Activated T-helper 9 cell treated with anti-CD3 and anti-CD28 coated beads, Interleukin-2, amount 50 U/mL, for 16 hours (primary cell): ENCODE results near the gene KRT6B.
"Not testable (repeated sequence)": the region's sequence is repeated elsewhere in the genome, so short reads cannot be mapped to it uniquely, and the experiment has no call there.

ENCODE experiments used
- DNase-seq: peaks from one replicate; pipeline ENCODE4 v3.0.0-alpha.2; 2020; ENCODE audit warnings: low read depth

KRT6B gene

GRCh38 chr12:52469853-52470252 lies 17.9 kb upstream of the KRT6B start:
- DNase-seq: no peak

- DNase-seq: no peak
Measured at GRCh38 chr12:52464897-52465296, 13.0 kb upstream of the KRT6B start.

GRCh38 chr12:52461693-52462092 lies 9.7 kb upstream of the KRT6B start:
- DNase-seq: no peak

GRCh38 chr12:52458861-52459260 lies 6.9 kb upstream of the KRT6B start:
- no peak for DNase-seq

- DNase-seq: no peak
Measured at GRCh38 chr12:52455821-52456220, 3.9 kb upstream of the KRT6B start.

GRCh38 chr12:52454411-52455201 lies 2.7 kb upstream of the KRT6B start:
- DNase-seq: no peak

GRCh38 chr12:52448228-52448627 lies 3.7 kb downstream of the KRT6B start:
- no peak for DNase-seq

- not testable (repeated sequence) for DNase-seq
Measured at GRCh38 chr12:52447196-52447595, 4.8 kb downstream of the KRT6B start.

GRCh38 chr12:52446367-52447045 lies 5.4 kb downstream of the KRT6B start:
- no peak for DNase-seq

- no peak for DNase-seq
Measured at GRCh38 chr12:52445876-52446275, 6.1 kb downstream of the KRT6B start.

GRCh38 chr12:52444647-52445595 lies 7.0 kb downstream of the KRT6B start:
- DNase-seq: no peak

GRCh38 chr12:52443966-52444365 lies 8.0 kb downstream of the KRT6B start:
- DNase-seq: no peak

- no peak for DNase-seq
Measured at GRCh38 chr12:52442600-52443061, 9.3 kb downstream of the KRT6B start.

- no peak for DNase-seq
Measured at GRCh38 chr12:52441320-52441911, 10.5 kb downstream of the KRT6B start.

GRCh38 chr12:52440821-52441319 lies 11.1 kb downstream of the KRT6B start:
- DNase-seq: no peak

- DNase-seq: no peak
Measured at GRCh38 chr12:52439845-52440244, 12.1 kb downstream of the KRT6B start.

GRCh38 chr12:52439420-52439819 lies 12.5 kb downstream of the KRT6B start:
- no peak for DNase-seq

- no peak for DNase-seq
Measured at GRCh38 chr12:52438305-52439301, 13.3 kb downstream of the KRT6B start.

GRCh38 chr12:52437508-52437907 lies 14.4 kb downstream of the KRT6B start:
- no peak for DNase-seq

- DNase-seq: no peak
Measured at GRCh38 chr12:52436828-52437474, 15.0 kb downstream of the KRT6B start.
